Thoracic aorta (tissue), 2 donors: Measurements from ENCODE around the gene IMPDH2. TPM values are rescaled to one million over a fixed set of nuclear protein-coding genes. Genes with fewer than 3 reads are reported as not detected.

Experiments
- ATAC-seq: fragments of 150-250 bp; one replicate; pipeline ENCODE4 v1.8.0; 2017; ENCODE audit warnings: low read depth; ENCODE audit not compliant: insufficient number of reproducible peaks, low FRiP score
- DNase-seq: peaks from one replicate; pipeline ENCODE4 v3.0.0-alpha.2; 2020; ENCODE audit warnings: low spot score
- H3K27ac ChIP-seq, 2 donors: fragments of 200-600 bp; sonication (generic); 1 replicate in 1 of 2; 2 replicates in 1 of 2; pipeline ENCODE4 v1.5.1; 2016; ENCODE audit warnings: mild to moderate bottlenecking in 2 of 2, moderate library complexity in 2 of 2
- H3K27me3 ChIP-seq: fragments of 200-600 bp; sonication (generic); replicated peaks from 2 replicates; pipeline ENCODE4 v1.6.0; 2016; ENCODE audit warnings: mild to moderate bottlenecking; ENCODE audit not compliant: insufficient read depth
- H3K36me3 ChIP-seq: fragments of 200-600 bp; sonication (generic); one replicate; pipeline ENCODE4 v1.5.1; 2016
- H3K4me1 ChIP-seq, 2 donors: fragments of 200-600 bp; sonication (generic); 1 replicate in 1 of 2; 2 replicates in 1 of 2; pipeline versions ENCODE4 v1.5.1 to v1.6.0; 2016; ENCODE audit warnings: low read depth in 2 of 2, mild to moderate bottlenecking in 1 of 2; ENCODE audit not compliant: control insufficient read depth in 1 of 2
- H3K4me3 ChIP-seq: fragments of 200-600 bp; sonication (generic); 2 replicates; pipeline ENCODE4 v1.5.1; 2016; ENCODE audit warnings: mild to moderate bottlenecking
- H3K9me3 ChIP-seq: fragments of 200-600 bp; sonication (generic); 2 replicates; pipeline ENCODE4 v1.5.1; 2016
- total RNA-seq, 2 donors: library from RNA; depleted of rRNA; stranded (reverse); fragments of >200 nt; gene quantifications; one replicate each; pipeline versions ENCODE4 v1.1.0 to v1.2.3, GENCODE V29; 2016
- TF ChIP-seq, protein P1 (sequence below): fragments of 200-600 bp; sonication (generic); IDR thresholded peaks from one replicate; pipeline ENCODE4 v1.5.1; 2019; ENCODE audit warnings: antibody characterized with exemption

The IMPDH2 gene
- total RNA-seq, 2 donors from 2014 or later, result 56.0 to 96.2 TPM

DNA sequence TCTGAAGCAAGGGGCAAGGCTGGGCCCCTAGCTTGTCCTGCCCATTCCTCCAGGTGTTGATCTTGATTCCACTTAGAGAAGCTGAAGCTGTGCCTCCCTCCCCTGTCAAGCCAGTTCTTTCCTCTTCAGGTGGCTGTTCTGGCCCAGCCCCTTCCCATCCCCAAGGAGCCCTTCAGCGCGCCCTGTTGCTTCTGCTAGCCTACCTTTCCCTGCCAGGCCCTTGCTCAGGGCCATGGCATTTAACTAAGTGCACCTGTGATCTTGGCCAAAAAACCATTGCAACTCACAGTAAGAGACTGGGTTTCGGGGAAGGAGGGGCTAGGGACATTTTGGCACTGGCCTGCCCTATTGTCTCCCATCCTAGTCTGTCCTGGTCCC, 23.9 kb downstream of the IMPDH2 start:
- H3K4me3 ChIP-seq, result no peak overlapping the region
- ATAC-seq (no peak), DNase-seq (no peak)
- peaks cover 5 to 21% of the 10 kb centered on the region in 2 donors for H3K4me1 ChIP-seq
- H3K36me3 ChIP-seq, result no peaks in the 10 kb centered on the region
- TF ChIP-seq, protein P1, sequence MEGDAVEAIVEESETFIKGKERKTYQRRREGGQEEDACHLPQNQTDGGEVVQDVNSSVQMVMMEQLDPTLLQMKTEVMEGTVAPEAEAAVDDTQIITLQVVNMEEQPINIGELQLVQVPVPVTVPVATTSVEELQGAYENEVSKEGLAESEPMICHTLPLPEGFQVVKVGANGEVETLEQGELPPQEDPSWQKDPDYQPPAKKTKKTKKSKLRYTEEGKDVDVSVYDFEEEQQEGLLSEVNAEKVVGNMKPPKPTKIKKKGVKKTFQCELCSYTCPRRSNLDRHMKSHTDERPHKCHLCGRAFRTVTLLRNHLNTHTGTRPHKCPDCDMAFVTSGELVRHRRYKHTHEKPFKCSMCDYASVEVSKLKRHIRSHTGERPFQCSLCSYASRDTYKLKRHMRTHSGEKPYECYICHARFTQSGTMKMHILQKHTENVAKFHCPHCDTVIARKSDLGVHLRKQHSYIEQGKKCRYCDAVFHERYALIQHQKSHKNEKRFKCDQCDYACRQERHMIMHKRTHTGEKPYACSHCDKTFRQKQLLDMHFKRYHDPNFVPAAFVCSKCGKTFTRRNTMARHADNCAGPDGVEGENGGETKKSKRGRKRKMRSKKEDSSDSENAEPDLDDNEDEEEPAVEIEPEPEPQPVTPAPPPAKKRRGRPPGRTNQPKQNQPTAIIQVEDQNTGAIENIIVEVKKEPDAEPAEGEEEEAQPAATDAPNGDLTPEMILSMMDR, result no peak
- no peaks in the 10 kb centered on the region for H3K9me3 ChIP-seq
- H3K27ac ChIP-seq, result no peak overlapping the region
- H3K27me3 ChIP-seq, result no peaks in the 10 kb centered on the region

DNA sequence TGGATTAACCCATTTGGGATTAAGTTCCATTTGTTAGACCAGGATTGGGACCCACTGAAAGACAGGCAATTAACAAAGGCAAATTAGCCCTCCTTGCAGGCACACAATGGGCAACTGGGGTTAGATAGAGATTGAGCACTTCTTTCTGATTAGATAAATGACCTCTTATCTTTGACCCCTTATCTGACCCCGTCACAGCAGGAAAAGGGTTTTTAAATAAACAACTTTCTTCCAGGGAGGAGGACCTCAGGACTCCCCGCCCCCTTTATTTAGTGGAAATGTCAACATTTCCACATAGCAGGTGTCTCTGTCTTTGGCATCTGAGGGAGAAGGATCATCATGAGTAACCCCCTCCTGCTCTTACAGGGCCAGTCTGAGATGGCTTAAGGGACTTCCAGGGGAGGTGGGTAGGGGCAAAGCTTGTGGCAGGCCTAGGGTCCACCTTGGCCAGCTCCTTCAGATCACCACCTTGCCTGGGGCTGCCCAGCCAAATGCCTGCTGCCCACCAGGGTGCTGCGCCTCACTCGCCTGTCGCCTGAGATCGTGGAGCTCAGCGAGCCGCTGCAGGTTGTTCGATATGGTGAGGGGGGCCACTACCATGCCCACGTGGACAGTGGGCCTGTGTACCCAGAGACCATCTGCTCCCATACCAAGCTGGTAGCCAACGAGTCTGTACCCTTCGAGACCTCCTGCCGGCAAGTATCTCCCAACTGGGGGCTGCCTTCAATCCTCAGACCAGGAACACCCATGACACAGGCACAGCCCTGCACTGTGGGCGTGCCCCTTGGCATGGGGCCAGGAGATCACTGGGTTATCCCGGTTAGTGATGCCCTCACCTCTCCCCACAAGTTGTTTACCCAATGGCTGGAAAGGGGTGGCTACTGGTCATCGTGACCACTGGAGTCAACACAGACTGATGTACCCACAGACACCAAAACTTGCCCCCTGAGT, 24.6 kb downstream of the IMPDH2 start:
- H3K27me3 ChIP-seq, result no peaks in the 10 kb centered on the region
- no peak overlapping the region for H3K4me3 ChIP-seq
- no peak for DNase-seq
- H3K4me1 ChIP-seq, result peaks cover 5 to 21% of the 10 kb centered on the region in 2 donors
- no peaks in the 10 kb centered on the region for H3K36me3 ChIP-seq
- no peak overlapping the region for H3K27ac ChIP-seq
- TF ChIP-seq, protein P1, result no peak
- ATAC-seq, result no peak
- H3K9me3 ChIP-seq, result no peaks in the 10 kb centered on the region

DNA sequence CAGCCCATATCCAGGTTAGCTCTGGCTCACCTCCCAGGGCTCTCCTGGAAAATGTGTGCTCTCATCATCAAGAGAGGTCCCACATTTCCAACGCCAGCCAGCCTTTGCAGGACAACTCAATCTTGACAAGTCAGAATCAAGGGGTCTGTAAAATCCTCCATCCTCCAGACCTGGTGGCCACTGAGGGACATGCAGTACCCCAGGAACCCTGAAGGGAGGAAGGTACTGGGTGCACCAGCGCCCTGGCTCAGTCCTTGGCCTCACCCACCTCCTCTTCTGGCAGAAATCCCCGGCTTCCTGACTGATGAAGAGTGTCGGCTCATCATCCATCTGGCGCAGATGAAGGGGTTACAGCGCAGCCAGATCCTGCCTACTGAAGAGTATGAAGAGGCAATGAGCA, 28.0 kb downstream of the IMPDH2 start:
- ATAC-seq (no peak), DNase-seq (no peak)
- Histone ChIP-seq H3K4me1 (peaks cover 1 to 3% of the 10 kb centered on the region in 2 donors), H3K4me3 (no peak overlapping the region), H3K36me3 (no peaks in the 10 kb centered on the region), H3K27me3 (no peaks in the 10 kb centered on the region), H3K27ac (no peak overlapping the region), H3K9me3 (no peaks in the 10 kb centered on the region)
- TF ChIP-seq, protein P1, result no peak

DNA sequence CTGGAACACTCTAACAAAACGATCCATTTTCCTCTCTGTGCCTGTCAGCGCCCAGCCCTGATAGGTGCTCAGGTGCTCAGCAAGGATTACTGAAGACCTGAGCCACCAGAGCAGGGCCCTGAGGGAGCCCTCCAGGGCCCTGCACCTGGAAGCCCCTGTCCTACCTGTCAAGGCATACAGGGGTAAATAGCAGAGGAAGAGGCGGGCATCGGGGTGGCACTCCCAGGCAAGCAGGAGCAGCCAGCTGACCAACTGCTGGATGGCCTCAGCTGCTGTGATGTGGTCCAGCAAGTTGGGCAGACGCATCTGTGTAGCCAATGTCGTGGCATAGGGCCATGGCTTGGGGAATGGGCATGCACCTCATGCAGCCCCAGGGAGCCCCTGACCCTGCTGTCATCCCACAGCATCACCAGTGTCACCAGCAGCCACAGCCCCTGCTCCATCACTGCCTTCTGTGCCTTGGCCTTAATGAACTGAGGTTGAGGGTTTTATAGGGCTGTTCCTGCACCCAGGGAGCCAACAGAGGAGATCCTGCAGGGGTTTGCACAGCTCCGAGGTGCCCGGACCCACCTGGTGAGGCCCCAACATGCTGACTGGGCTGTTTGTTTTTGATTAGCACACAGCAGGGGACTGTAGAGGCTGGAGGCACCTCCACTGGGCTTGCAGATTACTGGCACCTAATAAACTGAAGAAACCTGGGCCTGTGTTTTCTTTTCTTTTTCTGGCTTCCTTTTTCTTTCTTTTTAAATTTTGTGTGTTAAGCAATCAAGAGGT, 29.9 kb downstream of the IMPDH2 start:
- Histone ChIP-seq H3K36me3 (no peaks in the 10 kb centered on the region), H3K4me3 (no peak overlapping the region)
- ATAC-seq, result no peak

More for the DNA sequence above, 29.9 kb downstream of the IMPDH2 start:
- Histone ChIP-seq H3K4me1 (no peaks in the 10 kb centered on the region), H3K27me3 (no peaks in the 10 kb centered on the region), H3K27ac (no peak overlapping the region), H3K9me3 (no peaks in the 10 kb centered on the region)
- DNase-seq, result no peak
- TF ChIP-seq, protein P1, result no peak
